GM23338 (cell line): ENCODE data around the gene PDE7B. TPM values are rescaled to one million over a fixed set of nuclear protein-coding genes. Genes with fewer than 3 reads are reported as not detected.

Experiments
- ATAC-seq: fragments of 200-7000 bp; cut with Tn5 transposase; 3 replicates; pipeline ENCODE4 v1.9.1; 2020
- DNase-seq: peaks from one replicate; pipeline ENCODE4 v3.0.0-alpha.2; 2015; ENCODE audit warnings: low spot score
- H2AFZ ChIP-seq: fragments of 200-600 bp; sonication (generic); 2 replicates; pipeline ENCODE4 v1.8.0; 2016; ENCODE audit warnings: antibody characterized with exemption, mild to moderate bottlenecking, moderate library complexity
- H3F3A ChIP-seq: fragments of 200-600 bp; sonication (generic); replicated peaks from 2 replicates; pipeline ENCODE4 v1.8.0; 2017; ENCODE audit warnings: antibody characterized with exemption, mixed run types, low read depth
- H3K27ac ChIP-seq: fragments of 200-600 bp; sonication (generic); 2 replicates; pipeline ENCODE4 v1.6.1; 2016; ENCODE audit warnings: low read depth
- H3K27me3 ChIP-seq: fragments of 200-600 bp; sonication (generic); 2 replicates; pipeline ENCODE4 v1.8.0; 2016; ENCODE audit warnings: mild to moderate bottlenecking, mixed run types, moderate library complexity; ENCODE audit not compliant: insufficient read depth
- H3K36me3 ChIP-seq: fragments of 200-600 bp; sonication (generic); 2 replicates; pipeline ENCODE4 v1.8.0; 2016; ENCODE audit warnings: mild to moderate bottlenecking; ENCODE audit not compliant: insufficient read depth
- H3K4me1 ChIP-seq: fragments of 200-600 bp; sonication (generic); 2 replicates; pipeline ENCODE4 v1.8.0; 2016; ENCODE audit warnings: mild to moderate bottlenecking, moderate library complexity; ENCODE audit not compliant: insufficient read depth
- H3K4me2 ChIP-seq: fragments of 200-600 bp; sonication (generic); 2 replicates; pipeline ENCODE4 v1.7.1; 2017; ENCODE audit warnings: mixed run types
- H3K4me3 ChIP-seq: fragments of 200-600 bp; sonication (generic); 2 replicates; pipeline ENCODE4 v1.6.1; 2016; ENCODE audit warnings: mixed run types
- H3K79me2 ChIP-seq: fragments of 200-600 bp; sonication (generic); replicated peaks from 2 replicates; pipeline ENCODE4 v1.8.0; 2017; ENCODE audit warnings: mild to moderate bottlenecking; ENCODE audit not compliant: insufficient read depth
- H3K9me2 ChIP-seq: fragments of 200-600 bp; sonication (generic); 2 replicates; pipeline ENCODE4 v1.8.0; 2017; ENCODE audit not compliant: insufficient read depth
- H4K20me1 ChIP-seq: fragments of 200-600 bp; sonication (generic); replicated peaks from 2 replicates; pipeline ENCODE4 v1.8.0; 2017; ENCODE audit warnings: mild to moderate bottlenecking; ENCODE audit not compliant: insufficient read depth
- H3K27ac Mint-ChIP-seq: 2 replicates; pipeline ENCODE4 v1.8.0; 2020; ENCODE audit warnings: inconsistent platforms, mild to moderate bottlenecking, moderate library complexity, mixed read lengths
- H3K27me3 Mint-ChIP-seq: 3 replicates; pipeline ENCODE4 v1.8.0; 2022; ENCODE audit warnings: low read depth, mild to moderate bottlenecking, moderate library complexity, mixed read lengths, inconsistent platforms; ENCODE audit not compliant: insufficient read depth, poor library complexity
- H3K36me3 Mint-ChIP-seq: 3 replicates; pipeline ENCODE4 v1.8.0; 2021; ENCODE audit warnings: low read depth, mild to moderate bottlenecking, inconsistent platforms, moderate library complexity, mixed read lengths
- H3K4me1 Mint-ChIP-seq: 3 replicates; pipeline ENCODE4 v1.8.0; 2020; ENCODE audit warnings: mild to moderate bottlenecking, inconsistent platforms, mixed read lengths
- H3K4me3 Mint-ChIP-seq: 3 replicates; pipeline ENCODE4 v1.8.0; 2021; ENCODE audit warnings: moderate library complexity, mild to moderate bottlenecking, inconsistent platforms, mixed read lengths
- H3K9me3 Mint-ChIP-seq: 3 replicates; pipeline ENCODE4 v1.8.0; 2020; ENCODE audit warnings: moderate library complexity, mild to moderate bottlenecking, inconsistent platforms, mixed read lengths
- CREB1 ChIP-seq: fragments of 250-450 bp; sonication (Bioruptor Pico); IDR thresholded peaks from 2 replicates; pipeline ENCODE4 v1.5.0; 2020; ENCODE audit warnings: low read depth, mild to moderate bottlenecking, moderate library complexity
- CTCF ChIP-seq, 2 experiments: fragments of 200-600 bp in 1 of 2; sonication (generic) in 1 of 2; conservative IDR thresholded peaks; 2 replicates each; pipeline versions ENCODE4 v1.5.1 to v1.6.1; 2016 to 2017; ENCODE audit warnings: antibody characterized with exemption in 2 of 2, low read depth in 2 of 2, mild to moderate bottlenecking in 2 of 2, moderate library complexity in 1 of 2
- ETS1 ChIP-seq: IDR thresholded peaks from 2 replicates; pipeline ENCODE4 v1.6.1; 2016; ENCODE audit warnings: antibody characterized with exemption
- EZH2 ChIP-seq: fragments of 200-600 bp; sonication (generic); IDR thresholded peaks from one replicate; pipeline ENCODE4 v1.8.0; 2017; ENCODE audit warnings: antibody characterized with exemption, mild to moderate bottlenecking, low read depth; ENCODE audit not compliant: unreplicated experiment
- EZH2phosphoT487 ChIP-seq: fragments of 200-600 bp; sonication (generic); IDR thresholded peaks from one replicate; pipeline ENCODE4 v1.8.1; 2018; ENCODE audit warnings: antibody characterized with exemption; ENCODE audit not compliant: unreplicated experiment
- JUNB ChIP-seq: IDR thresholded peaks from one replicate; pipeline ENCODE4 v1.6.1; 2016; ENCODE audit warnings: antibody characterized with exemption; ENCODE audit not compliant: unreplicated experiment
- NANOG ChIP-seq: IDR thresholded peaks from 2 replicates; pipeline ENCODE4 v1.6.1; 2016; ENCODE audit warnings: antibody characterized with exemption, borderline replicate concordance
- POLR2AphosphoS5 ChIP-seq: IDR thresholded peaks from 2 replicates; pipeline ENCODE4 v1.6.1; 2016; ENCODE audit warnings: antibody characterized with exemption, low read depth
- REST ChIP-seq: IDR thresholded peaks from one replicate; pipeline ENCODE4 v1.6.1; 2018; ENCODE audit warnings: antibody characterized with exemption; ENCODE audit not compliant: unreplicated experiment
- STAT1 ChIP-seq: IDR thresholded peaks from one replicate; pipeline ENCODE4 v1.6.1; 2016; ENCODE audit warnings: antibody characterized with exemption; ENCODE audit not compliant: unreplicated experiment
- ZNF114 ChIP-seq: fragments of 250-450 bp; sonication (Bioruptor Pico); IDR thresholded peaks from 2 replicates; pipeline ENCODE4 v1.5.0; 2020; ENCODE audit warnings: mild to moderate bottlenecking, moderate library complexity
- ZNF331 ChIP-seq: fragments of 250-450 bp; sonication (Bioruptor Pico); IDR thresholded peaks from 2 replicates; pipeline ENCODE4 v1.5.0; 2020; ENCODE audit warnings: low read depth, mild to moderate bottlenecking, moderate library complexity
- ZNF462 ChIP-seq: fragments of 250-450 bp; sonication (Bioruptor Pico); IDR thresholded peaks from 2 replicates; pipeline ENCODE4 v1.5.0; 2020; ENCODE audit warnings: mild to moderate bottlenecking, moderate library complexity
- polyA plus RNA-seq: library from polyadenylated mRNA; unstranded; fragments of >200 nt; fragmentation: Nextera tagmentation; extraction: Ambion mirVana; gene quantifications from 2 replicates; pipeline ENCODE4 v1.2.1, GENCODE V29; 2016
- total RNA-seq: library from RNA; depleted of rRNA; stranded (reverse); fragments of >200 nt; shearing (Covaris generic); gene quantifications from 2 replicates; pipeline ENCODE4 v1.2.3, GENCODE V29; 2014

Gene PDE7B
- total and polyA plus RNA-seq, 2 experiments from 2014 or later: 0.07 TPM; not detected in 1

GRCh38 chr6:136155191-136155590 is 303.7 kb downstream of the PDE7B start:
- no peaks in the 10 kb centered on the region for H3K36me3 Mint-ChIP-seq
- H3K4me1 Mint-ChIP-seq: no peaks in the 10 kb centered on the region
- H3K27ac ChIP-seq: no peak overlapping the region
- peaks cover 2% of the 10 kb centered on the region for H3K27me3 Mint-ChIP-seq
- H3K9me2 ChIP-seq: no peaks in the 10 kb centered on the region
- no peaks in the 10 kb centered on the region for H3K27me3 ChIP-seq
- no peak overlapping the region for H3K4me2 ChIP-seq
- no peaks in the 10 kb centered on the region for H3K36me3 ChIP-seq
- no peaks in the 10 kb centered on the region for H3K9me3 Mint-ChIP-seq
- ATAC-seq (no peak), DNase-seq (no peak)
- no peak overlapping the region for H3K4me3 ChIP-seq
- no peak overlapping the region for H2AFZ ChIP-seq
- H3K4me1 ChIP-seq: no peaks in the 10 kb centered on the region
- H3K4me3 Mint-ChIP-seq: no peak overlapping the region
- H3K79me2 ChIP-seq: no peaks in the 10 kb centered on the region
- H3K27ac Mint-ChIP-seq: no peak overlapping the region
- no peaks in the 10 kb centered on the region for H3F3A ChIP-seq
- TF ChIP-seq JUNB (no peak), ZNF462 (CRISPR knock-in tag) (no peak), REST (no peak), ZNF114 (no peak), NANOG (no peak), EZH2 (no peak), ETS1 (no peak), POLR2AphosphoS5 (no peak), STAT1 (no peak), CREB1 (no peak), ZNF331 (CRISPR knock-in tag) (no peak), EZH2phosphoT487 (no peak), CTCF (conservative IDR thresholded peaks at IDR 0.05; ENCODE audit: low read depth in 2 of 2) (no peak)
- no peaks in the 10 kb centered on the region for H4K20me1 ChIP-seq
